T-helper 2 cell (primary cell): Measurements from ENCODE around the gene CFAP74.
A peak's percentile ranks its signal among the peaks of the same experiment; 100 is the strongest.

Source experiments
- DNase-seq, 5 experiments: peaks; one replicate each; pipeline versions ENCODE4 v3.0.0 to v3.0.0-alpha.2; 2012 to 2022

Gene CFAP74

DNA sequence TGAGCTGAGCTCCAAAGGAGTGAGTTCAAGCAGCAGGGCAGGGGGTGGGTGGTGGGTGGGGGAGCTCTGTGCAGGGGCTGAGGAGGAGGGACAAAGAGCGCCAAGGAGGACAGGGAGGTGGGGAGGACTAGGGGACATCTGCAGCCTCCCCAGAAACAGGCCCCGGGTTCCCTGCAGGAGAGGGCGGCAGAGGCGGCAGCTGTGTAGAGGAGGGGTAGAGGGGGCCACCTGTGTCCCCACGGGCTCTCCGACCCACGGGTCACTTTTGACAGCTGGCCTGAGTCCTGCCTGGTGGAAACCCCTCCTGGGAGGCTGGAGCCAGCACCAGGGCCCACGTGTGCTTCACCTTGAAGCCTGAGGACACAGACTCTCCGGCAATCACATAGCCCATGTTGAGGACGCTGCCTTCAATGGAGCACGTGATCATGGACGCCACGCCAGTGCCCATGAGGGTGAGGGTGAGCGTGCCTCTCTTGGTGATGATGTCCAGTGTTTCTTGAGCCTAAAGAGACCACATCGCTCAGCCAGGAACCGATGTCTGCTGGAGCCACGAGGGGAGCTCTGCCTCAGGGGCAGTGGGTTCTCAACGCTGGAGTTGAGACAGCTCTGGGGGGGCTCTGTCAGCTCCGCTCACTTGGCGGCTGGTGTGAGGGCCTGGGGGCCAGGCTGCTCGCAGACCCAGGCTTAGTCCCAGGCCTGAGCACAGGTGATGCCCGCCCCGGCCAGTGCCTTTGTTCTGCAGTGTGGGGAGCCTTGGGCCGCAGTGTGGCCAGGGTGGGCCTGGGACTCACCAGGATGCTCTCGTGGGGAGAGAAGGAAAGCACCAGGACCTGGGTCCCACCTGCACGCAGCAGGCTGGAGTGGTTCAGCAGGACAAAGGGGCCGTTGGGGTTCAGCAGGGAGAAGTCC, 77.9 kb downstream of the CFAP74 start:
- DNase-seq: no peak

DNA sequence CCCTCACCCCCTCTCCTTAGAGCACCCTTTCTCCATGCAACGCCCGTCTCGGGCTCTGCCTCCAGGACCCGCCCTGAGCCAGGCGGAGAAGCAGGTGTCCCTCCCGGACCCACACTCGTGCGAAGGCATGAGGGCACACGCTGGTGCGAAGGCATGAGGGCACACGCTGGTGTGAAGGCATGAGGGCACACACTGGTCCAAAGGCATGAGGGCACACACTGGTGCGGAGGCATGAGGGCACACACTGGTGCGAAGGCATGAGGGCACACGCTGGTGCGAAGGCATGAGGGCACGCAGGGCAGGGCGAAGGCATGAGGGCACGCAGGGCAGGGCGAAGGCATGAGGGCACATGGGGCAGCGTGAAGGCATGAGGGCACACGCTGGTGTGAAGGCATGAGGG, 78.7 kb downstream of the CFAP74 start:
- no peak for DNase-seq

DNA sequence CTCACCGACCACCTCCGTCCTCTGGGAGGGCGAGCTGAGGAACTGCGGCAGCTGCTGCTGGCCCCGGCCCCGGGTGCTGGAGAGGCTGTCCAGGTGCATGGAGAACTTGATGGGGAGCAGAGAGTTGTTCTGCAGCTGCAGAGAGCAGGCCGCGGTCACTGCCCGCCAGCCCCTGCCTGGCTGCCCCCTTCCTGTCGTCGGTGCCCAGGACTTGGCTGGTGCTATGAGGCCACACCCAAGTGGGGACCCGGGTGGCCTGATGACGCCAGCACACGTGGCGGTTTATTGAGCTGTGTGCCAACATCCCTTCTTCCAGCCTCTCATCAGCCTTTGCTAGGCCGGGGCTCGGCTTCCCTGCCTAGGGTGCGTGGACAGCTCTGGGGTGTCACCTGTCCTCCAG, 79.2 kb downstream of the CFAP74 start:
- no peak for DNase-seq

DNA sequence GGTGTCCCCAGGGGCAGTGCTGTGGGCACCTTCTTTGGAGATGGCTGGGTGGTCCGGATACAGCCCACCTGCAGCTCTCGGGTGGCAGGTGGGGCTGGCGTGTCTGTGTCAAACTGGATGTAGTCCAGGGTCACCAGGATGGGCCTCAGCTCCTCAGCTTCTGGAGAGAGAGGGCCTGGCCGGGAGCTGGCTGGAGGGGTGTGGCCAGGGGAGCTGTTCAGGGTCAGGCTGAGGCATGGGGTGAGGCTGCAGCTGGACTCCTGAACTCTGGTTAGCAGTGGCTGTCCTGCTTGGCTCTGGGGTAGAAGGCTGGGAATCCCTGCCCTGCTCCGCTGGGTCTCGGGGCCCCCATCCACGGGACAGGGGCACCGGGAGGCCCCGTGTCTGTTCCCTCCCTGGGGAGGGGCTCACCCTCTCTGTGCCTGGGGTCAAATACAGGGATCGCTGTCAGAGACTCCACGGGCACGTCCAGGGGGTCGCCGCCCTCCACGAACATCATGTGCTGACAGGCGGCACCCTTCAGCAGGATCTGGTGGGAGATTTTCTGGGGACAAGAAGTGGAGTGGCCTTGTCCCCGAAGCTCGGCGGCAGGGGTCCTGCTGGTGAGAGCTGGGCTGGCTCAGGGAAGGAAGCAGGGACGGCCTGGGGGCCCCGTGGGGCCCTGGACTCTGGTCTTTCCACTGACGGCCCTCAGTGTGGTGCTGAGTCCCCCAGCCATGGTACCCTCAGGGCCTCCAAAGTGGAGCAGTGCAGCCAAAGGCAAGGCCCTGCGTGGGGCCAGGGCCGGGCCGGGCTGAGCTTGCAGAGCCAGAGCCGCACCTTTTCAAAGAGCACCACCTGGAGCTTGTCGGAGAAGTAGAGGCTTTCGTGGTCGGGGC, 80.4 kb downstream of the CFAP74 start:
- no peak for DNase-seq

DNA sequence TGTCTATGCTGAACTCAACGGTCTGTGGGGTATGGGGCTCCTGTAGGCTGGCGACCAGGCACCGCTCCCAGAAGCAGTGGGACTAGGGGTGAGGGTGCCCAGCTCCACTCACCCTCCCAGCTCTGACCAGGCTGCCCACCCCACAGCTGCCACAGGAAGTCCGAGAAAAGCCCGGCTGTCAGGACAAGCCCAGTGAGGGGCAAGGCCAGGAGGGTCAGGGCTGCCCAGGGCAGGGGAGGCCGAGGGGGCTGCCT, 81.0 kb downstream of the CFAP74 start:
- no peak for DNase-seq

DNA sequence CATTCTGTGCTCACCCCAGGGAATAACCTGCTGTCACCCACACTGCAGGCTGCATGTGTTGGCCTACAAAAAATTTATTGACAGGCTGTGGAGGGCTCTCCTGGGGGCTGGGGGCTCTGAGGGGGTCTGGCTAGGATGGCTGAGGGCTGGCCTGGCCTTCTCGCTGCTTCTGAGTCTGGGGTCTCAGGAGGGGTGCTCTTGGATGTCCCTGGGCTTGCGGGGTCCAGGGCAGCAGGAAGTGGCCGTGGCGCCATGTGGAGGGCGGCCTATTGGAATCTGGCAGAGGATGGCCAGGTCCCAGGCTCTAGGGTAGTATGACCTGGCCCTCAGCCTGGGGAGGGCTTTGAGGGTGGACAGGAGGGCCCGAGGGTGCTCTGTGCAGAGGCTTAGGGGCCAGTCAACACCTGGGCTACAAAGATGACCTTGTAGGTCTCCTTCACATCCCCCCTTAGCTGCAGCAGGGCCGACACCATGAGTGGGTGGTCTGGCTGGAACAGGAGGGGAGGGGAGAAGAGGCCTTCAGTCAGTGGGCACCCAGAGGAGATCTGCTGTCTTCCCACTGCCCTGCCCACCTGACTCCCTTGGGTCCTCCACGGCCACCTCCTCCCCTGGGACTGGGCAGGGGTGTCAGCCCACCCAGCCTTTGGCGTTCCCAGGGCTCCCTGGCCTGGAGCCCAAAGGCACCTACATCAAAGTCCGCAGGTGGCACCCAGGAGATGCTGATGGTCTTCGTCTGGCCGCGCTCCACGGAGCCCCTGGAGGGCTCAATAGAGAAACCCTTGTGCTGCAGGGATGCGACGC, 81.5 kb downstream of the CFAP74 start:
- no peak for DNase-seq

DNA sequence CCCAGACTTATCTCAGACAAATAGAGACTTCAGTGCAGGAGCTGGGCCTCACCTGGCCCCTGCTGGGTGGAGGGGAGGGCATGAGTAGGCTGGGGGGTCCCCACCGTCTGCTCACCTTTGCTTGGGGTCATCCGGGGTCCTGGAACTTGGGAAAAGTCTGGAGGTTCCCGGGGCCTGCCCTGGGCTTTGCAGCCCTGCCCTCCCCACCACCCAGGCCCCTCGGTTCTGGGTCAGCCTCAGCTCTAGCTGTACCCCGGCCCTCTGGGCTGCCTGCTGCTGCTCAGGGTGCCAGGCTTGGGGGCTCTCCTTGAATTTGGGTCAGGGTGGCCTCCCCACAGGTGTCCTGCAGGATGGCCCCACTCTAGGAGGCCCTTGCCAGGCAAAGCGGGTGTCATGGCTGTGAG, 82.1 kb downstream of the CFAP74 start:
- DNase-seq: no peak

DNA sequence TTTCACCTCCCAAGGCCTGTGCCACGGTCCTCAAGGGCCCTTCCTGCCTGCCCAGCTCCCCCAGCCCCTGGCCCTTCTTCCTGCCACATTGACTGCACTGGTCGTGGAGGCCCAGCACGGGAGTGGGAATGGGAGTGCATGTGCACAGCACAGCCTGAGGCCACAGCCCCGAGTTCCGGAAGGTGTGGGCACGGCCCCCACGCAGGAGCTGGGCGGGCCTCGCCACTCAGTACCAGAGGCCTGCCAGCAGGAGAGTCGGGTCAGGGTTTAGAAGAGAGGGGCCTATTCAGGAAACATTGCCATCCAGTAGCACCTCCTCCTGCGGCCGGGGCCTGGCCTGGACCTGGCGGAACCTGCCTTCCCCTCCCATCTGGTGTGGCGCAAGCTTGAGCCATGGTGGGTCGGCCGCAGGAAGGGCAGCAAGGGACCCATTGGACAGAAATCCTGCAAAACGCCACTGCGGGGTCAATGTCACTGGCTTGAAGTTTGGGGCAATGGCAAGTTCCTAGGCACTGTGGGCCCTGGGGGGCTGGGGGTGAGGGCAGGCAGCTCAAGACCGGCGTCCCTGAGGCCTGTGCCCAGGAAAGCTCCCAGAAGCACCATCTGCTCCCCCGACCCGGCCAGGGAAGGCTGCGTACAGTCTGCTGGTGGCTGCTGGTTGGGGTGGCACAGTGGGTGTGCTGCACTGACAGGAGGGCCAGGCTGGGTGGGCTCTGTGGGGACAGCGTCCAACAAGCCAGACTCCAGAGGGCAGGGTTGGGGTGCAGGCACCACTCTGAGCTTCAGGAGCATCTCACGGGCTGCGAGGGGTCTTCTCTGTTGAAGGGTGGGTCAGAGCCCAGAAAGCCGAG, 82.8 kb downstream of the CFAP74 start:
- DNase-seq: no peak

DNA sequence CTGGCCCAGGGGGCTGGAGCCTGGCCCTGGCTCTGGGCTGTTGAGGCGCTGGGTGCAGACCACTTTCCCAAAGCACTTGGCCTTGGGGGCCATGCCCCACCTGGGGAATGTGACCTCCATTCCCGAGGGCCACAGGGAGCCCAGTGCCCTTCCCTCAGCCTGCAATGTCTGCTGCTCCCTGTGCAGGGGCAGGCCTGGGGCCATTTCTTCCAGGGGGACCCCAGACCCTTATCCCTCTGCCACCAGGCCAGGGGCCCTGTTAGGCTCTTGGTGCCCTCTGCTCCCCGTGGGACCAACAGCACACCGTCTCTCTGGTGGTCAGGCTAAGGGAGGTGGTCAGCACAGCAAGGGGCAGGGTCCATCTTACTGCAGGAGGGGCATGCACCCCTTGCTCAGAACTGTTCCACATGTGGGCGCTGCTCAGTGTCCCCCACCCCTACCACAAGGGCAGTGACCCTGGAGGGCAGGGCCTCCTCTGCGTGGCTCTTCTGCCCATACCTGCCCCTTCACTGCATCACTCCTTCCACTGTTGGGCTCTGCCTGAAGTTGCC, 83.5 kb downstream of the CFAP74 start:
- no peak for DNase-seq

DNA sequence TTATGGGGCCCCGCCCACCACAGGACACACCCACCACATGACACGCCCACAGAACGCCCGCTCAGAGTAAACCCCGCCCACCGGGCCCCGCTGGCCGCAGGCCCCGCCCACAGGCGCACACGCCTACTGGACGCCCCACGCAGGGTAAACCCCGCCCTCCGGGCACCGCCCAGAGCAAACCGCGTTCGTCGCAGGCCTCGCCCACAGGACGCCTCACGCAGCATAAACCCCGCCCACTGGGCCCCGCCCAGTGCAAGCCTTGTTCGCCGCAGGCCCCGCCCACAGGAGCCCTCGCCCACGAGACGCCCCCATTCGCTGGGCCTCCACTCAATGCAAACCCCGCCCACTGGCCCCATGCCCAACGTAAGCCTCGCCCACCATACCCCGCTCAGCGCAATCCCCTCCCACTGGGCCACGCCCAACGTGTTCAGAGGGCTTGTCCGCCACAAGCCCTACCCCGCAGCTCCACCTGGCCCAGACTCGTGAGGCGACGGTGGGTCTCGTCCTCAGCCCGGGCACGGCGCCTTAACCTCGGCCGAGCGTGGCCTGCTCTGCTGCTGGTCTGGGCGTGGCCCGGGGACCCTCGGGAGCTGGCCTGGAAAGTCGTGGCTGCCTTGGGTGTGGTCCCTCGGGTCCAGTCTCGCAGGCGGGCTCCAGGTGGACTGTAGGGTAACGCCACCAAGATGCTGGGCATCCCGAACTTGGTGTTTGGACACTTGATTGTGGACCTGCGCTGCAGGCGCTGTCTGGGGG, 84.1 kb downstream of the CFAP74 start:
- peak; percentile 92 to 100 (median 100) for DNase-seq

DNA sequence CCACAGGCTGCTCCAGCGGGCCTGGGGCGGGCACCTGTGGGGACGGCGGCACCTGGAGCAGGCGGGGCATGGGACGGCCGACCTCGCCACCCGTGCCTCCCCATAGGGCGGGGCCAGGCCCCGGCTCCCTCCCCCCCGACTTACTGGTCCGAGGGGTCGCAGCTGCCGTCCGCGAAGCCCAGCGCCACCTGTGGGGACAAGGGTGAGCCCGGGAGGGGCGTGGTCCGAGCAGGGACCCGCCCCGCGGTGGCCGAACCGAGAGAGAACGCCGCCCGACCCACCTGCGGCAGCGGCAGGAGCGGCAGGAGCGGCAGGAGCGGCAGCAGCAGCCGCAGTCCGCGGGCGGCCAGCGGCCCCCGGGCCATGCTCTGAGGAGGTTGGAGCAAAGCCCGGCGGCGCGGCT, 84.7 kb downstream of the CFAP74 start, which contains the start of gene TMEM52:
TMEM52 (minus strand) TSS at position 379 of the 403 bp plus-strand sequence; CDS start at position 365, 14 bp downstream.
- no peak for DNase-seq

DNA sequence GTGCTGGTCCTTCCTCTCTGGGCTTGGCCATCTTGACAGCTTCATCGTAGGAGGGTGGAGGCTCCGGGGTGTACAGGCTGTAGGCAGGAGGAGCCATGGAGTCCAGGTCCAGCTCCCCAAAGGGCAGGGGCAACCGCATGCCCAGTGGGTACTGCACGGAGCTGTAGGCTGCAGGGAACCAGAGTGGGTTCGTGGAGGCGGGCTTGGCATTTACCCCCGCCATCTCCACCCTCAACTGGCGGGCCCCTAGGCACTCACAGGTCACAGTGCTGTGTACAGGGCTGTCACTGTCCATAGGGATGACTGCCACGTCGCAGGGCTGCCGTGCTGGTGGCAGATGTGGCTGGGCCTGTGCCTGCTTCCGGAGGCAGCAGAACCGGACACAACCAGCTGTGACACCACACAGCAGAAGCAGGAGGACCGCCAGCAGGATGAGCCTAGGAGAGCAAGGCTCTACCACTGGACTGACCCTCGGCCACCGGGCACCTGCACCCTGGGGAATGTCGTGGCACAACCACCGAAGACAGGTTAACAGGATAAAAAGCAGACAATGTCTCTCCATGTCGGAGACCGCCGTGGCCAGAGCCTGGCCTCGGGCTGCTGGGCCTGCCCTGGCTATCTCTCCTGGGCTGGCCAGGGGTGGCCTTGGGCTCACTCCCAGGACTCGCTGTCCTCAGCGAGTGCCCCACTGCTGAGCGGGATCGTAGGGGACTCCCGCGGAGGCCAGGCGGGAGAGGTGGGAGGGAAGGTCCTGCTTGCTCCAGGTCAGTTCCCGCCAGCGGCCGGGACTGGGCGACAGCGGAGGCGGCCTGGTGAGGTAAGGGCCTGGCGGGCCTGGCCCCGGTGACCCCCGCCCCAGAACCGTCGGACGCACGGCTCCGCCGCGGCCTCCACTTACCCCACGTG, 85.3 kb downstream of the CFAP74 start:
- no peak for DNase-seq

DNA sequence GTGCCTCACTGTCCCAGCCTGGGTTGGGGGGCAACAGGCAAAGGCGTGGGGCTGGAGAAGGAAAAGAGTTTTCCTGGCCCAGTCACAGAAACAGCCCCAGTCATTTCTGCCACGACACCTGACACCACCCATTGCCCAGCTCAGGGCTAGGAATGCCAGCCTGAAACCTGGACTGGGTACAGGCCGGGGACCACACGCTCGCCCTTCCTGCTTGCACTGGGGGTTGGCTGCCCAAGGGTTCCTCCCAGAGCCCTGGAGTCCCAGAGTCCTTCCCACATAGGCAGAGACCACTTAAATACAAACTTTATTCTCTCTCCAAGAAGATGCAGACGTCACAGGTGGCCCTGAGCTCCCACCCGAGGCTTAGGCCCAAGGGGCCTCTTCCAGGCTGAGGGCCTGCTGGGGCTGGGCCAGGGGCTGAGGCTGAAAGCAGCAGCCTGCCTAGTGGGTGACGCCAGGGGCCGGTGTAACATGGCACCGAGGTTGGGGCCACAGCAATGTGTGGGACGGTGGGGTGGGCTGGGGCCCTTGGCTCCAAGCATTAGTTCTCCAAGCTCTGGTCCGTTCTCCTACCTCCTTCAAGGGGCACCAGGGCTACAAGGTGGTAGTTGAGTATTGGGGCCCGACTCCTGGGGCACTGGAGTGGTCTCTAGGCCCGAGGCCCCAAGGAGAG, 86.1 kb downstream of the CFAP74 start:
- DNase-seq: no peak

DNA sequence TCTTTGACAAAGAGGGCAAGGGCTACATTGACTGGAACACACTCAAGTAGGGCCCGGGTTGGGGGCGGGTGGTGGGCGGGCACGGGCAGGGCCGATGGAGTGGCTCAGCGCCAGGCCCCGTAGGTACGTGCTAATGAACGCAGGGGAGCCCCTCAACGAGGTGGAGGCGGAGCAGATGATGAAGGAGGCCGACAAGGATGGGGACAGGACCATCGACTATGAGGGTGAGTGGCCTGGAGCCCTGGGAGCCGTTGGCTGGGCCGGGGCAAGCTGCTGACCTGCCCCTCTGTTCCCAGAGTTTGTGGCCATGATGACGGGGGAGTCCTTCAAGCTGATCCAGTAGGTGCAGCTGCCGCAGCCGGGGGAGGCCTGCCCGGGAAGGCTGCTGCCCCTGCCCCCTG, 86.7 kb downstream of the CFAP74 start:
- no peak for DNase-seq

DNA sequence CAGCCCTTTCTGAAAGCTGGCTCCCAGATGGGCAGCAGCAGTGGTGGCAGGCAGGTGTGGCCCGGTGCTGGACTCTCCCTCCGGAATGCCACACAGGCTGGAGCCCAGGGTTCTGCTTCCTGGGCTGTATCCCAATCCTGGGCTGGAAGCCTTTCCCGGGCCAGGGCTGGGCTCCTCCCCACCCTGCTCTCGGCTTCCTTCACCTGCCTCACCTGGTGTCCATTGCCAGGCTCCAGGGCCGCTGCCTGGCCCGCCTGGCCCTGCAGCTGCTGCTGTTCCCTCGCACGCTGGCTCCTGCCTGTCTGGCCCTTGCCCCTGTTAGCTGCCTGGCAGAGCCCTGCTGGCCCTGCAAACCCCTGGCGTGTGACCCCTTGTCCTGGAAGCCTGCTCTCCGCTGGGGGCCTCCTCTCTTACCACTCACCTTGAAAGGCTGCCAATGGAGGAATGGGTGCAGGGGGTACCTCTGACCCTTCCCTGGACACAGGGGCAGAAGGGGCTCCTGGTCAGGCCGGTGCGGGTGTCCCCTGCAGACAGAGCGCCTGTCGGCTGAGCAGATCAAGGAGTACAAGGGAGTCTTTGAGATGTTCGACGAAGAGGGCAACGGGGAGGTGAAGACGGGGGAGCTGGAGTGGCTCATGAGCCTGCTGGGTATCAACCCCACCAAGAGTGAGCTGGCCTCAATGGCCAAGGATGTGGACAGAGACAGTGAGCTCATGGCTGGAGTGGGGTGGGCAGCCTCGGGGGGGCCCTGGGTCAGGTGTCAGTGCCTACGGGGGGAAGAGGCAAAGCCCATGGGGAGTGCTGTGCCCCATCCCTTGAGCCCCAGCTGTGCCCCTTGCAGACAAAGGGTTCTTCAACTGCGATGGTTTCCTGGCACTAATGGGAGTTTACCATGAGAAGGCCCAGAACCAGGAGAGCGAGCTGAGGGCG, 87.4 kb downstream of the CFAP74 start:
- no peak for DNase-seq

DNA sequence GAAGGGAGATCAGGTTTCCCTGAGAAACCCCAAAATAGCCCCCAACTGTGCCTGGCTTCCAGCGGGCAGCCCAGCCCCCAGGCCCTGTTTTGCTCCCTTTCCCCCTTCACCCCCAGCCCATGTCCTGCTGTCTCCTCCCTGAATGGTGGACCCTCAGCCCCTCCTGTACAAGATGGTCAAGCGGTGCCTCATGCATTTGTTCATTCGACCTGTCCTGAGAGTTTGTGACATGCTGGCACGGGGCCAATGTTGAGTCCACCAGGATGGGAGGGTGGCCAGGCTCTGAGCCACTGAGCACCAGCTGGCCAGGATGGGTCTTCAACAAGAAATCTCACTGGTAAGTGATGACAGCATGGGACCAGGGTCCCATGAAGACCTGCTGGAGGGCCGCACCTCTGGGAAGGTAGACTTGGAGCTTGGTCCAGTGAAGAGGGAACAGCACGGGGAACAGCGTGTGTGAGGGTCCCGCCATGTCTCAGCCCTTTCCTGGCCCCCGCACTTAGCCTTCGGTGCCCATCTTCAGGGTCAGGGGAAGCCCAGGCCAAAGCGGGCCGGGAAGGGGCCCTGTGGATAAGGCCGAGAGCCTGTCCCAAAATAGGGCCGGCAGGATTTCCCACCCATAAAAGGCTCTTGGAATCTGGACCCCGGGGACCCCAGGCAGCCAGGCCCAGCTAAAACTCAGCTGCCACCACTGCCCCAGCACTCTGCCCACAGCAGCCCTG, 88.5 kb downstream of the CFAP74 start, which contains the start of gene CALML6:
CALML6 (plus strand) TSS at position 290 of the 722 bp plus-strand sequence; CDS start at position 311, 21 bp downstream.
- DNase-seq: no peak
